SW480 (cell line): ENCODE results near the gene WDCP.
"Not testable (repeated sequence)": the region's sequence is repeated elsewhere in the genome, so short reads cannot be mapped to it uniquely, and the experiment has no call there.

Source experiments
- DNase-seq: peaks from one replicate; pipeline ENCODE4 v3.0.0-alpha.2; 2016; ENCODE audit warnings: low spot score

Gene WDCP

GRCh38 chr2:24046930-24047702, at the start of gene WDCP:
TSS of gene WDCP (minus strand) at chr2:24047391. CDS start at chr2:24039494, 7,897 bp downstream.
- DNase-seq = peak; percentile 100

- DNase-seq = not testable (repeated sequence)
Observed at GRCh38 chr2:24095171-24095677, 48.0 kb upstream of the WDCP start.

- DNase-seq = not testable (repeated sequence)
Observed at GRCh38 chr2:24093270-24093669, 46.1 kb upstream of the WDCP start.

GRCh38 chr2:24088821-24089359, 41.7 kb upstream of the WDCP start:
- DNase-seq = no peak

- DNase-seq = no peak
Observed at GRCh38 chr2:24087032-24087431, 39.8 kb upstream of the WDCP start.

GRCh38 chr2:24086241-24086640, 39.0 kb upstream of the WDCP start:
- no peak for DNase-seq

- DNase-seq = no peak
Observed at GRCh38 chr2:24085200-24085489, 38.0 kb upstream of the WDCP start.

GRCh38 chr2:24084386-24085199, 37.4 kb upstream of the WDCP start, which contains the start of gene TP53I3:
TSS of gene TP53I3 (minus strand) at chr2:24084834. CDS start at chr2:24084326, 508 bp downstream.
- DNase-seq = peak; percentile 94

- peak; percentile 98 for DNase-seq
Observed at GRCh38 chr2:24083567-24084385, 36.6 kb upstream of the WDCP start.

- DNase-seq = no peak
Observed at GRCh38 chr2:24082787-24083566, 35.8 kb upstream of the WDCP start.

GRCh38 chr2:24080701-24081100, 33.5 kb upstream of the WDCP start:
- no peak for DNase-seq

- no peak for DNase-seq
Observed at GRCh38 chr2:24077879-24078278, 30.7 kb upstream of the WDCP start.

- DNase-seq = no peak
Observed at GRCh38 chr2:24077535-24077877, 30.3 kb upstream of the WDCP start.

- no peak for DNase-seq
Observed at GRCh38 chr2:24076849-24077534, 29.8 kb upstream of the WDCP start.

- DNase-seq = peak; percentile 100
Observed at GRCh38 chr2:24075915-24076848, 29.0 kb upstream of the WDCP start, which contains the start of gene SF3B6. TSS of gene SF3B6 (minus strand) at chr2:24076326. CDS start at chr2:24076229, 97 bp downstream.

GRCh38 chr2:24075259-24075658, 28.1 kb upstream of the WDCP start:
- no peak for DNase-seq

GRCh38 chr2:24073816-24074215, 26.6 kb upstream of the WDCP start:
- no peak for DNase-seq

- DNase-seq = no peak
Observed at GRCh38 chr2:24072259-24072658, 25.1 kb upstream of the WDCP start.

- DNase-seq = no peak
Observed at GRCh38 chr2:24065341-24065740, 18.1 kb upstream of the WDCP start.
